Activated naive CD4-positive, alpha-beta T cell treated with anti-CD3 and anti-CD28 coated beads, Interleukin-2, amount 50 U/mL, for 16 hours (primary cell): ENCODE measurements around the gene TFDP1.
"Not testable (repeated sequence)": the region's sequence is repeated elsewhere in the genome, so short reads cannot be mapped to it uniquely, and the experiment has no call there.

Experiments
- DNase-seq: peaks from one replicate; pipeline ENCODE4 v3.0.0-alpha.2; 2020

TFDP1 gene

GRCh38 chr13:113551081-113552000 lies 33.2 kb upstream of the TFDP1 start:
- DNase-seq: no peak

GRCh38 chr13:113552079-113552478 lies 32.5 kb upstream of the TFDP1 start:
- DNase-seq: no peak

- DNase-seq: no peak
Observed at GRCh38 chr13:113552786-113553434, 31.6 kb upstream of the TFDP1 start.

- no peak for DNase-seq
Observed at GRCh38 chr13:113553511-113554332, 30.8 kb upstream of the TFDP1 start.

- no peak for DNase-seq
Observed at GRCh38 chr13:113554333-113554700, 30.2 kb upstream of the TFDP1 start.

- no peak for DNase-seq
Observed at GRCh38 chr13:113555141-113555540, 29.4 kb upstream of the TFDP1 start.

GRCh38 chr13:113557013-113557412 lies 27.5 kb upstream of the TFDP1 start:
- DNase-seq: no peak

- no peak for DNase-seq
Observed at GRCh38 chr13:113558461-113558860, 26.1 kb upstream of the TFDP1 start.

GRCh38 chr13:113559061-113559460 lies 25.5 kb upstream of the TFDP1 start:
- no peak for DNase-seq

GRCh38 chr13:113559901-113560644 lies 24.5 kb upstream of the TFDP1 start:
- no peak for DNase-seq

GRCh38 chr13:113560645-113561416 lies 23.7 kb upstream of the TFDP1 start:
- no peak for DNase-seq

GRCh38 chr13:113561417-113562084 lies 23.0 kb upstream of the TFDP1 start:
- DNase-seq: no peak

GRCh38 chr13:113562085-113562749 lies 22.3 kb upstream of the TFDP1 start:
- DNase-seq: peak; percentile 45

- DNase-seq: no peak
Observed at GRCh38 chr13:113562844-113563243, 21.7 kb upstream of the TFDP1 start.

GRCh38 chr13:113563511-113563910 lies 21.0 kb upstream of the TFDP1 start:
- DNase-seq: not testable (repeated sequence)

GRCh38 chr13:113564331-113565023 lies 20.1 kb upstream of the TFDP1 start:
- no peak for DNase-seq

GRCh38 chr13:113565526-113566226 lies 18.9 kb upstream of the TFDP1 start:
- DNase-seq: no peak

- no peak for DNase-seq
Observed at GRCh38 chr13:113566227-113566561, 18.4 kb upstream of the TFDP1 start.

GRCh38 chr13:113567681-113568080 lies 16.9 kb upstream of the TFDP1 start:
- no peak for DNase-seq

GRCh38 chr13:113573065-113573464 lies 11.5 kb upstream of the TFDP1 start:
- no peak for DNase-seq
